ENCODE results near the gene CALHM5.

CALHM5 gene

GRCh38 chr6:116560130-116560529, 48.7 kb downstream of the CALHM5 start:
- H3K4me1 ChIP-seq, result peaks cover 55% of the 10 kb centered on the region
- H2AFZ ChIP-seq, result peak overlapping the region; percentile 17
- no peaks in the 10 kb centered on the region for H3K9me3 ChIP-seq (ENCODE audit: control insufficient read depth, low read length)
- no peak overlapping the region for H3K9ac ChIP-seq
- H3K27ac ChIP-seq, result peak overlapping the region; percentile 89
- H3K79me2 ChIP-seq, result no peaks in the 10 kb centered on the region
- no peak for TF ChIP-seq CTCF (IDR thresholded peaks at IDR 0.05)
- no peak overlapping the region for H3K4me3 ChIP-seq (ENCODE audit: low read depth, low read length)
- H3K27me3 ChIP-seq (ENCODE audit: control insufficient read depth, insufficient read depth, low read length), result no peaks in the 10 kb centered on the region
- no peaks in the 10 kb centered on the region for H3K36me3 ChIP-seq (ENCODE audit: control insufficient read depth, insufficient read depth, low read length)
- H3K4me2 ChIP-seq (ENCODE audit: low read length), result no peak overlapping the region

DNA sequence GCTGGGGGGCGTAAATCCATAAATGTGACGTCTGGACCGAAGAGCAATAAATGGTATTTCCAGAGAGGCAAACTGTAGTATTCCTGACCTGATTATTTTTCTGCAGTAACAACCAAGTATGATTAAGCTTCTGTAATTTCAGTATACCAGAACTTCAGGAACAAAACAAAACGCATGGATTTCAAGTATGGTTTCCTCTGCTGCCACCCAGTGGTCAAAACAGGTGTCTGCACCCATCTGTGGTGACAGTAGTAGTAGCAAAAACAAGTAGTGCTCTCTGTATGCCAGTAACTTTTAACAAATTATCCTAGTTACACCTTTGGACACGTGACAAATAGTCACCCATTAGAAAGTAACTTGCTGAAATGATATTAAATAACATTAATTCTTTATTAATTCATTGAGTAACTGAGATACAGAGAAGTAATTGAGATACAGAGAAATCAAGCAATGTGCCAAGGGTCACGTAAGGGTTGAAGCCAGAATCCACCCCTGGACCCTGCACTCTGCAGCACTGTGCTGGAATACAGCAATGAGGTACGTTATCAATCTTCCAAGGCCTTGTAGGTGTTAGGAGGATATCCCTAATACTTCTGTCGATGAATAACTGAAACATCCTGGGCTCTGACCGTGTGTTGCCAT, 50.1 kb downstream of the CALHM5 start:
- no peak overlapping the region for H3K4me3 ChIP-seq (ENCODE audit: low read depth, low read length)

GRCh38 chr6:116562019-116562403, 50.6 kb downstream of the CALHM5 start:
- no peaks in the 10 kb centered on the region for H3K79me2 ChIP-seq

More for the DNA sequence above, 50.1 kb downstream of the CALHM5 start:
- Histone ChIP-seq H3K79me2 (no peaks in the 10 kb centered on the region), H2AFZ (peak overlapping the region; percentile 76), H3K4me1 (peaks cover 50% of the 10 kb centered on the region), H3K9ac (no peak overlapping the region), H3K36me3 (ENCODE audit: control insufficient read depth, insufficient read depth, low read length) (no peaks in the 10 kb centered on the region), H3K27ac (peak overlapping the region; percentile 89), H3K27me3 (ENCODE audit: control insufficient read depth, insufficient read depth, low read length) (no peaks in the 10 kb centered on the region), H3K9me3 (ENCODE audit: control insufficient read depth, low read length) (no peaks in the 10 kb centered on the region), H3K4me2 (ENCODE audit: low read length) (peak overlapping the region; percentile 36)
- peak; percentile 97 for TF ChIP-seq CTCF (IDR thresholded peaks at IDR 0.05)

GRCh38 chr6:116562614-116563013, 51.2 kb downstream of the CALHM5 start:
- H3K9me3 ChIP-seq (ENCODE audit: control insufficient read depth, low read length), result no peaks in the 10 kb centered on the region
- no peak overlapping the region for H3K9ac ChIP-seq
- TF ChIP-seq CTCF (IDR thresholded peaks at IDR 0.05), result no peak
- H3K4me3 ChIP-seq (ENCODE audit: low read depth, low read length), result no peak overlapping the region
- H3K4me1 ChIP-seq, result peaks cover 40% of the 10 kb centered on the region
- H2AFZ ChIP-seq, result peak overlapping the region; percentile 76
- H3K27me3 ChIP-seq (ENCODE audit: control insufficient read depth, insufficient read depth, low read length), result no peaks in the 10 kb centered on the region
- no peaks in the 10 kb centered on the region for H3K36me3 ChIP-seq (ENCODE audit: control insufficient read depth, insufficient read depth, low read length)
- H3K27ac ChIP-seq, result peak overlapping the region; percentile 63
- no peaks in the 10 kb centered on the region for H3K79me2 ChIP-seq
- peak overlapping the region; percentile 23 for H3K4me2 ChIP-seq (ENCODE audit: low read length)

More at GRCh38 chr6:116562019-116562403, 50.6 kb downstream of the CALHM5 start:
- H3K27ac ChIP-seq, result peak overlapping the region; percentile 63
- TF ChIP-seq CTCF (IDR thresholded peaks at IDR 0.05), result no peak
- no peaks in the 10 kb centered on the region for H3K9me3 ChIP-seq (ENCODE audit: control insufficient read depth, low read length)
- no peaks in the 10 kb centered on the region for H3K27me3 ChIP-seq (ENCODE audit: control insufficient read depth, insufficient read depth, low read length)
- H3K9ac ChIP-seq, result no peak overlapping the region
- peak overlapping the region; percentile 76 for H2AFZ ChIP-seq
- H3K4me2 ChIP-seq (ENCODE audit: low read length), result no peak overlapping the region
- H3K4me3 ChIP-seq (ENCODE audit: low read depth, low read length), result no peak overlapping the region
- H3K4me1 ChIP-seq, result peaks cover 46% of the 10 kb centered on the region
- no peaks in the 10 kb centered on the region for H3K36me3 ChIP-seq (ENCODE audit: control insufficient read depth, insufficient read depth, low read length)

GRCh38 chr6:116563830-116564229, 52.4 kb downstream of the CALHM5 start:
- no peak overlapping the region for H3K9ac ChIP-seq
- no peak overlapping the region for H3K4me2 ChIP-seq (ENCODE audit: low read length)
- no peak for TF ChIP-seq CTCF (IDR thresholded peaks at IDR 0.05)
- peaks cover 32% of the 10 kb centered on the region for H3K4me1 ChIP-seq
- H3K9me3 ChIP-seq (ENCODE audit: control insufficient read depth, low read length), result no peaks in the 10 kb centered on the region
- no peak overlapping the region for H2AFZ ChIP-seq
- no peaks in the 10 kb centered on the region for H3K36me3 ChIP-seq (ENCODE audit: control insufficient read depth, insufficient read depth, low read length)
- H3K4me3 ChIP-seq (ENCODE audit: low read depth, low read length), result no peak overlapping the region
- no peaks in the 10 kb centered on the region for H3K79me2 ChIP-seq
- H3K27me3 ChIP-seq (ENCODE audit: control insufficient read depth, insufficient read depth, low read length), result no peaks in the 10 kb centered on the region
- H3K27ac ChIP-seq, result no peak overlapping the region
